Chondrocyte (in vitro differentiated cells): Measurements from ENCODE around the gene TMEM88. TPM values are rescaled to one million over a fixed set of nuclear protein-coding genes. Genes with fewer than 3 reads are reported as not detected.

Experiments
- DNase-seq: peaks from one replicate; pipeline ENCODE4 v3.0.0; 2021; ENCODE audit warnings: mixed read lengths, low spot score
- H3K27ac Mint-ChIP-seq: one replicate; pipeline ENCODE4 v1.8.0; 2021; ENCODE audit warnings: mild to moderate bottlenecking, moderate library complexity, mixed read lengths; ENCODE audit not compliant: unreplicated experiment
- H3K27me3 Mint-ChIP-seq: 2 replicates; pipeline ENCODE4 v1.8.0; 2021; ENCODE audit warnings: low read depth, mixed read lengths
- H3K36me3 Mint-ChIP-seq: 2 replicates; pipeline ENCODE4 v1.8.0; 2021; ENCODE audit warnings: low read depth, mixed read lengths
- H3K4me1 Mint-ChIP-seq: 2 replicates; pipeline ENCODE4 v1.8.0; 2021; ENCODE audit warnings: low read depth, mild to moderate bottlenecking, mixed read lengths
- H3K4me3 Mint-ChIP-seq: one replicate; pipeline ENCODE4 v1.8.0; 2021; ENCODE audit warnings: mild to moderate bottlenecking, moderate library complexity, mixed read lengths; ENCODE audit not compliant: unreplicated experiment
- H3K9me3 Mint-ChIP-seq: 2 replicates; pipeline ENCODE4 v1.8.0; 2021; ENCODE audit warnings: low read depth, mixed read lengths
- total RNA-seq: library from RNA; stranded (reverse); gene quantifications from 3 replicates; pipeline ENCODE4 v1.2.1, GENCODE V29; 2021
- TF ChIP-seq, protein P1 (sequence below): fragments of 200-600 bp; sonication (generic); IDR thresholded peaks from 2 replicates; pipeline ENCODE4 v1.5.0; 2021; ENCODE audit warnings: antibody characterized with exemption, mild to moderate bottlenecking, moderate library complexity

Gene TMEM88
- total RNA-seq, 1 donor from 2014 or later, result 1.9 TPM

DNA sequence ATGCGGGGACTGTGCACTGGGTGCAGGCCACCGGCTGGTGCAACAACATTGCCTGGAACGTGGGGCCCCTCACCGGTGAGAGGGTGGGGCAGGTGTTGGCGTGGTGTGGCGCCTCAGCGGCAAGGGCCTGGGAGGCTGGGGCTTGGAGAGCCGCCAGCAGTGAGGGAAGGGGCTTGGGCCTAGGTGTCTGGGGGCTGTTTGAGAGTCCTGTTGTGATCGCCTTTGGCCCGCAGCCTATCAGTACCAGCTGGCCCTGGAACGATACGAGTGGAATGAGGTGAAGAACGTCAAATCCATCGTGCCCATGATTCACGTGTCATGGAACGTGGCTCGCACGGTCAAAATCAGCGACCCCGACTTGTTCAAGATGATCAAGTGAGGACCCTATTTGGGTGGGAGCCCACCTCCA is 2.6 kb upstream of the TMEM88 start:
- Mint-ChIP-seq H3K4me1 (peaks cover 5% of the 10 kb centered on the region), H3K27ac (no peak overlapping the region), H3K36me3 (peaks cover 14% of the 10 kb centered on the region), H3K9me3 (no peaks in the 10 kb centered on the region), H3K27me3 (no peaks in the 10 kb centered on the region), H3K4me3 (no peak overlapping the region)
- DNase-seq, result peak; percentile 59
- TF ChIP-seq, protein P1, sequence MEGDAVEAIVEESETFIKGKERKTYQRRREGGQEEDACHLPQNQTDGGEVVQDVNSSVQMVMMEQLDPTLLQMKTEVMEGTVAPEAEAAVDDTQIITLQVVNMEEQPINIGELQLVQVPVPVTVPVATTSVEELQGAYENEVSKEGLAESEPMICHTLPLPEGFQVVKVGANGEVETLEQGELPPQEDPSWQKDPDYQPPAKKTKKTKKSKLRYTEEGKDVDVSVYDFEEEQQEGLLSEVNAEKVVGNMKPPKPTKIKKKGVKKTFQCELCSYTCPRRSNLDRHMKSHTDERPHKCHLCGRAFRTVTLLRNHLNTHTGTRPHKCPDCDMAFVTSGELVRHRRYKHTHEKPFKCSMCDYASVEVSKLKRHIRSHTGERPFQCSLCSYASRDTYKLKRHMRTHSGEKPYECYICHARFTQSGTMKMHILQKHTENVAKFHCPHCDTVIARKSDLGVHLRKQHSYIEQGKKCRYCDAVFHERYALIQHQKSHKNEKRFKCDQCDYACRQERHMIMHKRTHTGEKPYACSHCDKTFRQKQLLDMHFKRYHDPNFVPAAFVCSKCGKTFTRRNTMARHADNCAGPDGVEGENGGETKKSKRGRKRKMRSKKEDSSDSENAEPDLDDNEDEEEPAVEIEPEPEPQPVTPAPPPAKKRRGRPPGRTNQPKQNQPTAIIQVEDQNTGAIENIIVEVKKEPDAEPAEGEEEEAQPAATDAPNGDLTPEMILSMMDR, result no peak

DNA sequence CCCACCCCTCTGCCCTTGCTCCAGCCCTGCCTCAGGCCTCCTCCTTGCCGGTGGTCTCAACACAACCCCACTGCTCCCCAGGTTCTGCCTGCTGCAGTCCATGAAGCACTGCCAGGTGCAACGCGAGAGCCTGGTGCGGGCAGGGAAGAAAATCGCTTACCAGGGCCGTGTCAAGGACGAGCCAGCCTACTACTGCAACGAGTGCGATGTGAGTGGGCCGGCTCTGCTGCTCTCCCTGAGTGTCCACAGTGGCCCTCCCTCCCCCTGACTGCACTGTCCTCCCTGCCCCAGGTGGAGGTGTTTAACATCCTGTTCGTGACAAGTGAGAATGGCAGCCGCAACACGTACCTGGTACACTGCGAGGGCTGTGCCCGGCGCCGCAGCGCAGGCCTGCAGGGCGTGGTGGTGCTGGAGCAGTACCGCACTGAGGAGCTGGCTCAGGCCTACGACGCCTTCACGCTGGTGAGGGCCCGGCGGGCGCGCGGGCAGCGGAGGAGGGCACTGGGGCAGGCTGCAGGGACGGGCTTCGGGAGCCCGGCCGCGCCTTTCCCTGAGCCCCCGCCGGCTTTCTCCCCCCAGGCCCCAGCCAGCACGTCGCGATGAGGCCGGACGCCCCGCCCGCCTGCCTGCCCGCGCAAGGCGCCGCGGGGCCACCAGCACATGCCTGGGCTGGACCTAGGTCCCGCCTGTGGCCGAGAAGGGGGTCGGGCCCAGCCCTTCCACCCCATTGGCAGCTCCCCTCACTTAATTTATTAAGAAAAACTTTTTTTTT is 1.8 kb upstream of the TMEM88 start:
- Mint-ChIP-seq H3K9me3 (no peaks in the 10 kb centered on the region), H3K27ac (no peak overlapping the region)

DNA sequence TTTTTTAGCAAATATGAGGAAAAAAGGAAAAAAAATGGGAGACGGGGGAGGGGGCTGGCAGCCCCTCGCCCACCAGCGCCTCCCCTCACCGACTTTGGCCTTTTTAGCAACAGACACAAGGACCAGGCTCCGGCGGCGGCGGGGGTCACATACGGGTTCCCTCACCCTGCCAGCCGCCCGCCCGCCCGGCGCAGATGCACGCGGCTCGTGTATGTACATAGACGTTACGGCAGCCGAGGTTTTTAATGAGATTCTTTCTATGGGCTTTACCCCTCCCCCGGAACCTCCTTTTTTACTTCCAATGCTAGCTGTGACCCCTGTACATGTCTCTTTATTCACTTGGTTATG is 1.2 kb upstream of the TMEM88 start:
- Mint-ChIP-seq H3K4me1 (peaks cover 5% of the 10 kb centered on the region), H3K36me3 (peaks cover 14% of the 10 kb centered on the region), H3K9me3 (no peaks in the 10 kb centered on the region), H3K27ac (peak overlapping the region; percentile 33), H3K27me3 (no peaks in the 10 kb centered on the region), H3K4me3 (no peak overlapping the region)
- peak; percentile 68 for DNase-seq
- TF ChIP-seq, protein P1, result no peak

More for the DNA sequence above, 1.8 kb upstream of the TMEM88 start:
- DNase-seq, result peak; percentile 85
- Mint-ChIP-seq H3K4me1 (peaks cover 5% of the 10 kb centered on the region), H3K27me3 (no peaks in the 10 kb centered on the region), H3K36me3 (peaks cover 14% of the 10 kb centered on the region), H3K4me3 (no peak overlapping the region)
- TF ChIP-seq, protein P1, result no peak

DNA sequence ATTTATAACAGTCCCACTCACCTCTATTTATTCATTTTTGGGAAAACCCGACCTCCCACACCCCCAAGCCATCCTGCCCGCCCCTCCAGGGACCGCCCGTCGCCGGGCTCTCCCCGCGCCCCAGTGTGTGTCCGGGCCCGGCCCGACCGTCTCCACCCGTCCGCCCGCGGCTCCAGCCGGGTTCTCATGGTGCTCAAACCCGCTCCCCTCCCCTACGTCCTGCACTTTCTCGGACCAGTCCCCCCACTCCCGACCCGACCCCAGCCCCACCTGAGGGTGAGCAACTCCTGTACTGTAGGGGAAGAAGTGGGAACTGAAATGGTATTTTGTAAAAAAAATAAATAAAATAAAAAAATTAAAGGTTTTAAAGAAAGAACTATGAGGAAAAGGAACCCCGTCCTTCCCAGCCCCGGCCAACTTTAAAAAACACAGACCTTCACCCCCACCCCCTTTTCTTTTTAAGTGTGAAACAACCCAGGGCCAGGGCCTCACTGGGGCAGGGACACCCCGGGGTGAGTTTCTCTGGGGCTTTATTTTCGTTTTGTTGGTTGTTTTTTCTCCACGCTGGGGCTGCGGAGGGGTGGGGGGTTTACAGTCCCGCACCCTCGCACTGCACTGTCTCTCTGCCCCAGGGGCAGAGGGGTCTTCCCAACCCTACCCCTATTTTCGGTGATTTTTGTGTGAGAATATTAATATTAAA is 638 bp upstream of the TMEM88 start:
- Mint-ChIP-seq H3K4me1 (peaks cover 5% of the 10 kb centered on the region), H3K27ac (peak overlapping the region; percentile 33), H3K27me3 (no peaks in the 10 kb centered on the region), H3K9me3 (no peaks in the 10 kb centered on the region), H3K36me3 (peaks cover 14% of the 10 kb centered on the region), H3K4me3 (no peak overlapping the region)
- TF ChIP-seq, protein P1, result no peak
- peak; percentile 93 for DNase-seq

DNA sequence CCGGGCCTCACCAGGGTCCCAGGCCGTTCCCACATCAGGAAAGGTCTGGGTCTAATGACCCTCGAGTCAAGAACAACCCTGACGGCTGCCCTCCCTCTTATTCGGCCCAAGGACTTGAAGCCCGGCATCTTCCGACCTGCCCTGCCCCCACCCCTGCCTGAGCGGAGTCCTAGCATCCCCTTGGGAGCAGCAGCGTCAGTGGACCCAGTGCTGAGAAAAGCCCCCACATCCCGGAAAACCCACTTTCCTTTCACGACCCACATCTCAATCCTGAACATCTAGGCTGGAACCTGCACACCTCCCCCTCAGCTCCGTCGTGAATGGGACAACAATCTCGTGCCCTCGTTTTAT is 769 bp downstream of the TMEM88 start:
- DNase-seq, result no peak
- TF ChIP-seq, protein P1, result no peak
- Mint-ChIP-seq H3K27me3 (no peaks in the 10 kb centered on the region), H3K4me3 (no peak overlapping the region), H3K9me3 (no peaks in the 10 kb centered on the region), H3K36me3 (peaks cover 9% of the 10 kb centered on the region), H3K4me1 (peaks cover 5% of the 10 kb centered on the region), H3K27ac (no peak overlapping the region)
